Stimulated activated naive CD4-positive, alpha-beta T cell treated with Interleukin-2 at 50 U/mL for 16 hours (primary cell): Measurements from ENCODE around the gene MAPRE2.
"Not testable (repeated sequence)": the region's sequence is repeated elsewhere in the genome, so short reads cannot be mapped to it uniquely, and the experiment has no call there.

Experiments
- DNase-seq: peaks from one replicate; lab custom pipeline; 2025; lab: John Stamatoyannopoulos, UW

The MAPRE2 gene

GRCh38 chr18:35122586-35123224 is 81.5 kb downstream of the MAPRE2 start:
- DNase-seq = no peak

- DNase-seq = no peak
Observed at GRCh38 chr18:35123811-35124210, 82.6 kb downstream of the MAPRE2 start.

GRCh38 chr18:35127201-35127600 is 86.0 kb downstream of the MAPRE2 start:
- no peak for DNase-seq

- DNase-seq = no peak
Observed at GRCh38 chr18:35128675-35129074, 87.5 kb downstream of the MAPRE2 start.

GRCh38 chr18:35130236-35130635 is 89.0 kb downstream of the MAPRE2 start:
- no peak for DNase-seq

GRCh38 chr18:35131387-35132020 is 90.3 kb downstream of the MAPRE2 start:
- no peak for DNase-seq

- DNase-seq = no peak
Observed at GRCh38 chr18:35132021-35132902, 91.0 kb downstream of the MAPRE2 start.

- no peak for DNase-seq
Observed at GRCh38 chr18:35134190-35134730, 93.0 kb downstream of the MAPRE2 start.

- no peak for DNase-seq
Observed at GRCh38 chr18:35134791-35135531, 93.7 kb downstream of the MAPRE2 start.

GRCh38 chr18:35136248-35136647 is 95.0 kb downstream of the MAPRE2 start:
- DNase-seq = no peak

- DNase-seq = no peak
Observed at GRCh38 chr18:35136885-35137284, 95.7 kb downstream of the MAPRE2 start.

GRCh38 chr18:35137632-35138031 is 96.4 kb downstream of the MAPRE2 start:
- DNase-seq = no peak

- no peak for DNase-seq
Observed at GRCh38 chr18:35138773-35139172, 97.6 kb downstream of the MAPRE2 start.

GRCh38 chr18:35139517-35139916 is 98.3 kb downstream of the MAPRE2 start:
- no peak for DNase-seq

GRCh38 chr18:35141077-35141476 is 99.9 kb downstream of the MAPRE2 start:
- no peak for DNase-seq

- DNase-seq = no peak
Observed at GRCh38 chr18:35141567-35142274, 100.5 kb downstream of the MAPRE2 start.

- no peak for DNase-seq
Observed at GRCh38 chr18:35142275-35142615, 101.0 kb downstream of the MAPRE2 start.

- no peak for DNase-seq
Observed at GRCh38 chr18:35143622-35144596, 102.7 kb downstream of the MAPRE2 start.

GRCh38 chr18:35144698-35145097 is 103.5 kb downstream of the MAPRE2 start:
- DNase-seq = no peak

- DNase-seq = not testable (repeated sequence)
Observed at GRCh38 chr18:35150195-35150594, 109.0 kb downstream of the MAPRE2 start.
